Hematopoietic multipotent progenitor cell treated with erythropoietin and hydrocortisone succinate and interleukin-3 and kit ligand, for 4 days (in vitro differentiated cells): ENCODE measurements around the gene IFNL2.
"Not testable (repeated sequence)": the region's sequence is repeated elsewhere in the genome, so short reads cannot be mapped to it uniquely, and the experiment has no call there.

Experiments
- DNase-seq: peaks from one replicate; pipeline ENCODE4 v3.0.0-alpha.2; 2015

Gene IFNL2

GRCh38 chr19:39297931-39298634, 29.9 kb downstream of the IFNL2 start:
- DNase-seq, result peak; percentile 46

GRCh38 chr19:39299404-39299803, 31.2 kb downstream of the IFNL2 start:
- no peak for DNase-seq

- no peak for DNase-seq
These were observed 31.6 kb downstream of the IFNL2 start for GRCh38 chr19:39299832-39300231.

GRCh38 chr19:39301021-39301420, 32.8 kb downstream of the IFNL2 start:
- no peak for DNase-seq

GRCh38 chr19:39301562-39301961, 33.4 kb downstream of the IFNL2 start:
- DNase-seq, result no peak

GRCh38 chr19:39303373-39304184, 35.4 kb downstream of the IFNL2 start:
- no peak for DNase-seq

- DNase-seq, result no peak
These were observed 36.0 kb downstream of the IFNL2 start for GRCh38 chr19:39304185-39304513.

- DNase-seq, result no peak
These were observed 36.7 kb downstream of the IFNL2 start for GRCh38 chr19:39304701-39305571.

GRCh38 chr19:39306075-39306474, 37.9 kb downstream of the IFNL2 start:
- no peak for DNase-seq

- DNase-seq, result peak; percentile 38
These were observed 39.0 kb downstream of the IFNL2 start for GRCh38 chr19:39307046-39307821.

GRCh38 chr19:39307822-39308530, 39.8 kb downstream of the IFNL2 start:
- no peak for DNase-seq

GRCh38 chr19:39308531-39309304, 40.5 kb downstream of the IFNL2 start:
- DNase-seq, result peak; percentile 45

GRCh38 chr19:39309305-39309670, 41.1 kb downstream of the IFNL2 start:
- DNase-seq, result not testable (repeated sequence)

- DNase-seq, result peak; percentile 77
These were observed 42.5 kb downstream of the IFNL2 start for GRCh38 chr19:39310558-39311311.

- DNase-seq, result no peak
These were observed 46.0 kb downstream of the IFNL2 start for GRCh38 chr19:39314016-39314728.

GRCh38 chr19:39315933-39316332, 47.7 kb downstream of the IFNL2 start:
- no peak for DNase-seq

GRCh38 chr19:39316627-39317321, 48.6 kb downstream of the IFNL2 start:
- DNase-seq, result no peak

- DNase-seq, result no peak
These were observed 49.3 kb downstream of the IFNL2 start for GRCh38 chr19:39317476-39317875.

GRCh38 chr19:39318071-39318470, 49.9 kb downstream of the IFNL2 start:
- DNase-seq, result no peak
